C4-2B (cell line): ENCODE results near the gene NR6A1.

Experiments used
- ZFX ChIP-seq: fragments of 450-650 bp; IDR thresholded peaks from 2 replicates; pipeline ENCODE4 v1.6.1; 2017
- TF ChIP-seq, protein P1 (sequence below): fragments of 450-650 bp; conservative IDR thresholded peaks from 2 replicates; pipeline ENCODE4 v1.5.1; 2017; ENCODE audit warnings: mild to moderate bottlenecking

DNA sequence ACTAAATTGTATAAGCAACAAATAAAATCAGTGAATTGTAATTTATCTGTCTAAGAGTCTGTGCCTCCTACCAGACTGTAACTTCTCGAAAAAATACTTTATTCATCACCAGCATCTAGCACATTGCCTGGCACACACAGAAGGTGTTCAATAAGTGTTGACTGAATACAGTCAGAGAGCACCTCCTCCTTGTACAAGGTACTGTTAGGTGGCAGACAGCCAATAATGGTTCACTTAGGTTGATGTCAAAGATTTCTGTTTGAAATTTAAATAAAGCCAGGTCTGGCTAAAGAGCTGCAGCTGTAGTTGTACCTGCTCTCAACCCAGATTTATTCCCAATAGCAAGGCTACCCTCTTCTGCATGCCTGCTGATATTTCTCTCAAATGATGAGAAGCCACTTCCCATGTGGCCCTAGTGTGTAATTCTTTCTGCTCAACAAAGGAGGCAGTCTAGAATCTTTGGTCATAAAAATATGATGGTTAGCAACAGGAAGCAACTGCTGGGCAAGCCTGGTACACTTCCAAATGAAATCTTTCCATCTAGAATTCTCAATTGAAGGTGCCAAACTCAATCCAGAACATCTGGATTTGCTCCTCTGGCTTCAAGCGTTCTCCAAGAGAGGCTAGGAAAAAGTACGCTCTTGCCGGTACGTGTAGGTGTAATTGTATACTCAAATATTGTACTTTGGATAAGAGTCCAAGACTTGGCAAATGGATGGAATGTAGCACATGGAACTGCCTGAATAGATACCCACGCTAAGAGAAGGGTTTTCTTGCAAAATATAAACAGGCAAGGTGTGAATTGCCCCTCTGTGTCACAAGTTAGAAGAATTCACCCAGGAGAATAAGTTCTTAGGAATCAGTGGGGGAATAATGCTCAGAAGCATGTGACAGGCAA is 95.6 kb downstream of the NR6A1 start:
- TF ChIP-seq, protein P1, sequence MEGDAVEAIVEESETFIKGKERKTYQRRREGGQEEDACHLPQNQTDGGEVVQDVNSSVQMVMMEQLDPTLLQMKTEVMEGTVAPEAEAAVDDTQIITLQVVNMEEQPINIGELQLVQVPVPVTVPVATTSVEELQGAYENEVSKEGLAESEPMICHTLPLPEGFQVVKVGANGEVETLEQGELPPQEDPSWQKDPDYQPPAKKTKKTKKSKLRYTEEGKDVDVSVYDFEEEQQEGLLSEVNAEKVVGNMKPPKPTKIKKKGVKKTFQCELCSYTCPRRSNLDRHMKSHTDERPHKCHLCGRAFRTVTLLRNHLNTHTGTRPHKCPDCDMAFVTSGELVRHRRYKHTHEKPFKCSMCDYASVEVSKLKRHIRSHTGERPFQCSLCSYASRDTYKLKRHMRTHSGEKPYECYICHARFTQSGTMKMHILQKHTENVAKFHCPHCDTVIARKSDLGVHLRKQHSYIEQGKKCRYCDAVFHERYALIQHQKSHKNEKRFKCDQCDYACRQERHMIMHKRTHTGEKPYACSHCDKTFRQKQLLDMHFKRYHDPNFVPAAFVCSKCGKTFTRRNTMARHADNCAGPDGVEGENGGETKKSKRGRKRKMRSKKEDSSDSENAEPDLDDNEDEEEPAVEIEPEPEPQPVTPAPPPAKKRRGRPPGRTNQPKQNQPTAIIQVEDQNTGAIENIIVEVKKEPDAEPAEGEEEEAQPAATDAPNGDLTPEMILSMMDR: peak; percentile 28
- TF ChIP-seq ZFX: no peak
